Uterus (tissue), 4 donors: ENCODE results near the gene ADAR. TPM values are rescaled to one million over a fixed set of nuclear protein-coding genes. Genes with fewer than 3 reads are reported as not detected.
A peak's percentile ranks its signal among the peaks of the same experiment; 100 is the strongest.

Experiments
- DNase-seq, 2 donors: peaks; one replicate each; pipeline ENCODE4 v3.0.0-alpha.2; 2019 to 2020
- H3K27ac ChIP-seq, 2 donors: fragments of 200-600 bp; sonication (generic); 1 replicate in 1 of 2; 2 replicates in 1 of 2; pipeline ENCODE4 v1.5.1; 2016 to 2018
- H3K27me3 ChIP-seq, 2 donors: fragments of 200-600 bp; sonication (generic); one replicate each; pipeline ENCODE4 v1.5.1; 2018 to 2019; ENCODE audit warnings: control low read depth in 1 of 2
- H3K36me3 ChIP-seq, 2 donors: fragments of 200-600 bp; sonication (generic); one replicate each; pipeline ENCODE4 v1.5.1; 2019; ENCODE audit warnings: control low read depth in 1 of 2
- H3K4me1 ChIP-seq, 2 donors: fragments of 200-600 bp; sonication (generic); one replicate each; pipeline ENCODE4 v1.5.1; 2018 to 2019; ENCODE audit warnings: control low read depth in 1 of 2
- H3K4me3 ChIP-seq, 2 donors: fragments of 200-600 bp; sonication (generic); 1 replicate in 1 of 2; 2 replicates in 1 of 2; pipeline ENCODE4 v1.5.1; 2018 to 2019; ENCODE audit warnings: mild to moderate bottlenecking in 1 of 2
- H3K9me3 ChIP-seq, 2 donors: fragments of 200-600 bp; sonication (generic); one replicate each; pipeline ENCODE4 v1.5.1; 2019; ENCODE audit warnings: control low read depth in 1 of 2
- POLR2A ChIP-seq, 2 donors: fragments of 450-650 bp; IDR thresholded peaks; one replicate each; pipeline ENCODE4 v1.6.1; 2016; ENCODE audit warnings: antibody characterized with exemption in 2 of 2, mild to moderate bottlenecking in 1 of 2, moderate library complexity in 1 of 2
- intact Hi-C: fragments of 100-400 bp; cut with DNase I; formaldehyde crosslinking; loops from one replicate; pipeline ENCODE4 v1.15.1; 2023; ENCODE audit warnings: low total_unique reads
- total RNA-seq, 4 donors: library from RNA; depleted of rRNA in 3 of 4; stranded (reverse); fragments of >200 nt in 3 of 4; gene quantifications; one replicate each; pipeline versions ENCODE4 v1.1.0 to v1.2.4, GENCODE V29; 2014 to 2023
- TF ChIP-seq, protein P1 (sequence below), 4 experiments: fragments of 200-600 bp in 2 of 4; fragments of 450-650 bp in 2 of 4; sonication (generic) in 2 of 4; IDR thresholded peaks; one replicate each; pipeline ENCODE4 v1.5.1; 2016 to 2019; ENCODE audit warnings: antibody characterized with exemption in 4 of 4, mild to moderate bottlenecking in 2 of 4, moderate library complexity in 1 of 4
- donor health status: DM: yes; HTN: yes; CAD: no.

ADAR gene
- total RNA-seq, 4 donors from 2014 or later, result 50.9 to 212 (median 101) TPM

DNA sequence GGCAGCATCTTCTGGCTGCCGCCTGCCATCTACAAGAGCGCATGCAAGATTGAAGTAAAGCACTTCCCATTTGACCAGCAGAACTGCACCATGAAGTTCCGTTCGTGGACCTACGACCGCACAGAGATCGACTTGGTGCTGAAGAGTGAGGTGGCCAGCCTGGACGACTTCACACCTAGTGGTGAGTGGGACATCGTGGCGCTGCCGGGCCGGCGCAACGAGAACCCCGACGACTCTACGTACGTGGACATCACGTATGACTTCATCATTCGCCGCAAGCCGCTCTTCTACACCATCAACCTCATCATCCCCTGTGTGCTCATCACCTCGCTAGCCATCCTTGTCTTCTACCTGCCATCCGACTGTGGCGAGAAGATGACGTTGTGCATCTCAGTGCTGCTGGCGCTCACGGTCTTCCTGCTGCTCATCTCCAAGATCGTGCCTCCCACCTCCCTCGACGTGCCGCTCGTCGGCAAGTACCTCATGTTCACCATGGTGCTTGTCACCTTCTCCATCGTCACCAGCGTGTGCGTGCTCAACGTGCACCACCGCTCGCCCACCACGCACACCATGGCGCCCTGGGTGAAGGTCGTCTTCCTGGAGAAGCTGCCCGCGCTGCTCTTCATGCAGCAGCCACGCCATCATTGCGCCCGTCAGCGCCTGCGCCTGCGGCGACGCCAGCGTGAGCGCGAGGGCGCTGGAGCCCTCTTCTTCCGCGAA lies 36.6 kb downstream of the ADAR start:
- Histone ChIP-seq H3K9me3 (no peaks in the 10 kb centered on the region), H3K27ac (no peak overlapping the region), H3K4me1 (peaks cover 0 to 8% of the 10 kb centered on the region in 2 donors), H3K27me3 (no peaks in the 10 kb centered on the region), H3K4me3 (no peak overlapping the region), H3K36me3 (no peaks in the 10 kb centered on the region)
- no peak for DNase-seq
- intact Hi-C loops, result loop anchor here (10.0 kb wide), 1 partner anchor 313 kb away; no protein-coding TSS in a partner anchor
- TF ChIP-seq, protein P1, sequence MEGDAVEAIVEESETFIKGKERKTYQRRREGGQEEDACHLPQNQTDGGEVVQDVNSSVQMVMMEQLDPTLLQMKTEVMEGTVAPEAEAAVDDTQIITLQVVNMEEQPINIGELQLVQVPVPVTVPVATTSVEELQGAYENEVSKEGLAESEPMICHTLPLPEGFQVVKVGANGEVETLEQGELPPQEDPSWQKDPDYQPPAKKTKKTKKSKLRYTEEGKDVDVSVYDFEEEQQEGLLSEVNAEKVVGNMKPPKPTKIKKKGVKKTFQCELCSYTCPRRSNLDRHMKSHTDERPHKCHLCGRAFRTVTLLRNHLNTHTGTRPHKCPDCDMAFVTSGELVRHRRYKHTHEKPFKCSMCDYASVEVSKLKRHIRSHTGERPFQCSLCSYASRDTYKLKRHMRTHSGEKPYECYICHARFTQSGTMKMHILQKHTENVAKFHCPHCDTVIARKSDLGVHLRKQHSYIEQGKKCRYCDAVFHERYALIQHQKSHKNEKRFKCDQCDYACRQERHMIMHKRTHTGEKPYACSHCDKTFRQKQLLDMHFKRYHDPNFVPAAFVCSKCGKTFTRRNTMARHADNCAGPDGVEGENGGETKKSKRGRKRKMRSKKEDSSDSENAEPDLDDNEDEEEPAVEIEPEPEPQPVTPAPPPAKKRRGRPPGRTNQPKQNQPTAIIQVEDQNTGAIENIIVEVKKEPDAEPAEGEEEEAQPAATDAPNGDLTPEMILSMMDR (IDR thresholded peaks at IDR 0.05), result no peak
- no peak for TF ChIP-seq POLR2A (IDR thresholded peaks at IDR 0.05)

DNA sequence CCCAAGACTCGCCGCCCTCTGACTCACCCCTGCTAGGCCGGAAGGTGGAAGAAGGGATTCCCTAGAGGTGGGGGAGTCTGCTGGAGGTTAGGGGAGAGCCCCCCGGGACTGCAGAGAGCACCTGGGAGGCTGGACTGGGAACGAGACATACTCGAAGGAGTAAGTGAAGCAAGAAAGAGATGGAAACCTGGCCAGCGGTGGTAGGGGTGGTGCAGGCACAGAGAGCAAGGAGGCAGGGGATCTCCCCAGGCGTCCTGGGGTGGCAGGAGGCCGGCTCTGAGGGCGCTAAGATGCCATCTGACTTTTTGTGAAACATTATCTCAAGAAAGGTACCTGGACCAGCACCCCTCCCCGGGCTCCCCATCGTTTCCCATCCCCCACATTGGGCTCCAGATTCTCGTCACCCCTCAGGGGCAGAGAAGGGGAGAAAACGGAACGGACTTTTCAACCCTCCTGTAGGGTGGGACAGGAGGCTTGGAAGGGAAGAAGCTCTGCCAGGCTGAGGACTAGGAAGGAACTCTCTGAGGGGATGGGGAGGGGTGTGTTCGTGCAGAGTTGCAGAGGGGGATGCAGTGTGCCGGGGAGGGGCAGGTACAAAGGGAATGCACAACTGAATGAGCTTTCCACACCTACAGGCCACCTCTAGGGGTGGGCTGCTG lies 39.7 kb downstream of the ADAR start:
- Histone ChIP-seq H3K9me3 (no peaks in the 10 kb centered on the region), H3K4me3 (no peak overlapping the region), H3K27me3 (no peaks in the 10 kb centered on the region), H3K4me1 (peaks cover 0 to 8% of the 10 kb centered on the region in 2 donors), H3K27ac (no peak overlapping the region), H3K36me3 (no peaks in the 10 kb centered on the region)
- intact Hi-C loops, result no loop called here
- TF ChIP-seq, protein P1 (IDR thresholded peaks at IDR 0.05), result no peak
- no peak for TF ChIP-seq POLR2A (IDR thresholded peaks at IDR 0.05)
- DNase-seq, result no peak

DNA sequence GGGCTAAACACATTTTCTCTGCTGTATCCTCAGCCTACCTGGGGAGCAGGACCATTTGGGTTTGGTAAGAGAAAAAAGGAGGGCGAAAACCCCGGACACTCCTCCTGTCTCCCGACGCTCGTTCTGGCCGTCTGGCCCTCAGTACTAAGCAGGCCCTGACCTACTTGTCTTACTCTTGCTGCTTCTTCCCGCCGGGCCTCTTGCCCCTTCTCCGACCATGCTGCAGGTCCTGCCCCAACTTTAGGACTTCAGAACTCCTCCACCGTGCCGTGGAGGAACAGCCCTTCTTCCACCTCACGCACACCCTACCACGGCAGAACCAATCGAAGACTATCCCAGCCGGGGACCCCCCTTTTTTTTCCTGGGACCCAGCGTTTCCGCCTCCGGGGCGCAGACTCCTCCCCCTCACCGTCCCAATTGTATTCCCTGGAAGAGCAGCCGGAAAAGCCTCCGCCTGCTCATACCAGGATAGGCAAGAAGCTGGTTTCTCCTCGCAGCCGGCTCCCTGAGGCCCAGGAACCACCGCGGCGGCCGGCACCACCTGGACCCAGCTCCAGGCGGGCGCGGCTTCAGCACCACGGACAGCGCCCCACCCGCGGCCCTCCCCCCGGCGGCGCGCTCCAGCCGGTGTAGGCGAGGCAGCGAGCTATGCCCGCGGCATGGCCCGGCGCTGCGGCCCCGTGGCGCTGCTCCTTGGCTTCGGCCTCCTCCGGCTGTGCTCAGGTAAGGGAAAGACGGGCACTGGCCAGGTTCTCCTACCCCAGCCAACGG lies 40.4 kb downstream of the ADAR start, which contains the start of gene CHRNB2:
Gene CHRNB2 (plus strand): TSS at position 393 of the 771 bp plus-strand sequence. CDS start 267 bp downstream, at position 660.
- no peaks in the 10 kb centered on the region for H3K9me3 ChIP-seq
- no peak for TF ChIP-seq POLR2A (IDR thresholded peaks at IDR 0.05)
- TF ChIP-seq, protein P1 (IDR thresholded peaks at IDR 0.05), result peak in 1 of 4 experiments; percentile 18
- H3K27me3 ChIP-seq, result no peaks in the 10 kb centered on the region
- DNase-seq, result peak; percentile 36 to 69
- intact Hi-C loops, result no loop called here
- H3K4me1 ChIP-seq, result peaks cover 0 to 8% of the 10 kb centered on the region in 2 donors
- no peak within 1 kb of the TSS for H3K4me3 ChIP-seq
- H3K36me3 ChIP-seq, result no peaks in the 10 kb centered on the region
- no peak within 1 kb of the TSS for H3K27ac ChIP-seq

DNA sequence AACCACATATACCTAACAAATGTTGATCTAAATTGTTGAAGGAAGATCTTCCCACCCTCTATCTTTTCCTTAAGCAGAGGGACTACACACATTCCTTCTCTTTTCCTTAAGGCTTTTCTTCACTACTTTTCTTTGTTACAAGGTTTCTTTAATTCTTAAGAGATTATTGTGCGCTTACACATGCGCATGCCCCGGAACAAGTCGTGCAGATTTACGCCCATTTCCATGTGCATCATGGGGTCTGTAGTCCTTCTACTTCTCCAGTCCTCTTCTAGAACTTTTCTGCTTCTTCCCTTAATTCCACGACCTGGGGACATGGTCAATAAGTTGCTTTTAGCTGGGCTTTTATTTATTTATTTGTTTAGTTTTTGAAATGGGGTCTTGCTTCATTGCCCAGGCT lies 42.1 kb downstream of the ADAR start:
- no peak for TF ChIP-seq POLR2A (IDR thresholded peaks at IDR 0.05)
- TF ChIP-seq, protein P1 (IDR thresholded peaks at IDR 0.05), result no peak
- intact Hi-C loops, result no loop called here
- H3K27ac ChIP-seq, result no peak overlapping the region

More for the DNA sequence above, 42.1 kb downstream of the ADAR start:
- H3K36me3 ChIP-seq, result no peaks in the 10 kb centered on the region
- no peak overlapping the region for H3K4me3 ChIP-seq
- H3K27me3 ChIP-seq, result no peaks in the 10 kb centered on the region
- H3K9me3 ChIP-seq, result no peaks in the 10 kb centered on the region
- peaks cover 0 to 8% of the 10 kb centered on the region in 2 donors for H3K4me1 ChIP-seq
- no peak for DNase-seq
